ENCODE data around the gene C10orf105.

DNA sequence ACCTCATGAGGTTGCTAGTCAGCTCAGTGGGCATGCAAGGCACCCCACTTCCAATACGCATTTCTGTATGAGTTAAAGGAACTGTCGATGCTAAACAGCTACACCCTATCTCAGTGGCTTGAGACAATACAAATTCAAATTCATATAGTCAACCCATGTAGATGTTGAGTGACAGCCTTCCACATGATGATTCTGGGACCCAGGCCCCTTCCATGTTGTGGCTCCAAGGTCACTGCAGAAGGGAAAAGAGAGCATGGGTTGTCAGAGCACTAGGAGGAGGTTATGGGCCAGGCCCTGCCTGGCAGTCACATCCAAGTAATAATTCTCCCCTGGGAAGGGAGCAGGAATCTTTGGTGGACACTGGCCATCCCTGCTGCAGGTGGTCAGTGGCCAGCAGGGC, 28.2 kb downstream of the C10orf105 start:
- TF ChIP-seq CTCF (conservative IDR thresholded peaks at IDR 0.05; ENCODE audit: low read length) (no peak), EZH2phosphoT487 (IDR thresholded peaks at IDR 0.05; ENCODE audit: borderline replicate concordance, low read depth, low read length) (no peak)

Data from OCI-LY7 (cell line).